ENCODE results near the gene DUSP16. TPM values are rescaled to one million over a fixed set of nuclear protein-coding genes. Genes with fewer than 3 reads are reported as not detected.
"Not testable (repeated sequence)": the region's sequence is repeated elsewhere in the genome, so short reads cannot be mapped to it uniquely, and the experiment has no call there.

DUSP16 gene
- total RNA-seq, 1 donor from 2014 or later: 19.0 TPM

DNA sequence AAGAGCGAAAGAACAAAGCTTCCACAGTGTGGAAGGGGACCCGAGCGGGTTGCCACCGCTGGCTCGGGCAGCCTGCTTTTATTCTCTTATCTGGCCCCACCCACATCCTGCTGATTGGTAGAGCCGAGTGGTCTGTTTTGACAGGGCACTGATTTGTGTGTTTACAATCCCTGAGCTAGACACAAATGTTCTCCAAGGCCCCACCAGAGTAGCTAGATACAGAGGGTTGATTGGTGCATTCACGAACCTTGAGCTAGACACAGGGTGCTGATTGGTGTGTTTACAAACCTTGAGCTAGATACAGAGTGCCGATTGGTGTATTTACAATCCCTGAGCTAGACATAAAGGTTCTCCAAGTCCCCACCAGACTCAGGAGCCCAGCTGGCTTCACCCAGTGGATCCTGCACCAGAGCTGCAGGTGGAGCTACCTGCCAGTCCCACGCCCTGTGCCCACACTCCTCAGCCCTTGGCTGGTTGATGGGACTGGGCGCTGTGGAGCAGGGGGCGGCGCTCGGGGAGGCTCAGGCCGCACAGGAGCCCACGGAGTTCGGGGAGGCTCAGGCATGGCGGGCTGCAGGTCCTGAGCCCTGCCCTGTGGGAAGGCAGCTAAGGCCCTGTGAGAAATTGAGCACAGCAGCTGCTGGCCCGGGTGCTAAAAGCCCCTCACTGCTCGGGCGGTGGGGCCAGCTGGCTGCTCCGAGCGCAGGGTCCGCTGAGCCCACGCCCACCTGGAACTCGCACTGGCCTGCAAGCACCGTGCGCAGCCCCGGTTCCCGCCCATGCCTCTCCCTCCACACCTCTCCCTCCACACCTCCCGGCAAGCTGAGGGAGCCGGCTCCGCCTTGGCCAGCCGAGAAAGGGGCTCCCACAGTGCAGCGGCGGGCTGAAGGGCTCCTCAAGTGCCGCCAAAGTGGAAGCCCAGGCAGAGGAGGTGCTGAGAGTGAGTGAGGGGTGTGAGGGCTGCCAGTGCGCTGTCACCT is 90.4 kb downstream of the DUSP16 start:
- DNase-seq (ENCODE audit: extremely low read depth, low read depth, low spot score): not testable (repeated sequence)

DNA sequence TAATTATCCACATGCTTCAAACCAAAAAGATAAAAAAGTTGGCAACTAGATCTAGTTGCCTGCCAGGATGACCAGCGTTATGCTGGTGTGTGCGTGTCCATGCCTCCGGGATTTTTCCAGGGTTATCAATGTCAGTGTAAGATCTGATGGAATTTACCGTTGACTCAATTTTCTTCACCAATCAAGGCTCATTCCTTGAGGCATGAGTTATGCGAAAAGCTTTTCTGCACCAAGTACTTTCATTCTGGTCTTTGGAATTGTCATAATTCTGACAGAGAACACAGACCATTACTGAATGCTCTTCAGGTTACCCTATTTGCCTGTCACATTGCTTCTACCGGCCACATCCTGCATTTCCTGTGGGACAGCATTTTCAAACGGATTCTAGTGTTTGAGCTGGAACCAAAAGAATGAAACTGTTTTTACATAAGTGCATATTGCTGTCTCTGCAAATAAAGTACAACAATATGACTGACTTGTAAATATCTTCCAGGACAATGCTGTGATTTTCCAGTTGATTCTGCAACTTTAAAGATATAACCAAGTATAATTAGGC is 91.8 kb downstream of the DUSP16 start:
- no peak for DNase-seq (ENCODE audit: extremely low read depth, low read depth, low spot score)

DNA sequence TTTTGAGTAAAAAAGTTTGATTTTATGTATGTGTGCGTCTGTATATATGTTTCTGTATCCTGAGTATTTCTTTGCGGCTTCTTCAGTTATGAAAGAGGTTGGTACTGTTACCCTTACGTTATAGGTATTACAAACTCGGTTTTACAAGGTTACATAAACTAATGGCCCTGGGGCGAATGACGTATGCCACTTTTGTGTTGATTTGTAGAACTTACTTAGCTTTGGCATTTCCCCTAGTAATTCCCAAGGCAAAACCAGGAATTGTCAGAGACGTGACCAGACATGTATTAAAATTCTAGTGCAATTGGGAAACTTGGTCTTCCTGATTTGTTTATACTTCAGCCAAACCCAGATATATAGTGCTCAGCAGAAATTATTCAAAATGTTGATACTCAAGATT is 93.3 kb downstream of the DUSP16 start:
- DNase-seq (ENCODE audit: extremely low read depth, low read depth, low spot score): no peak

DNA sequence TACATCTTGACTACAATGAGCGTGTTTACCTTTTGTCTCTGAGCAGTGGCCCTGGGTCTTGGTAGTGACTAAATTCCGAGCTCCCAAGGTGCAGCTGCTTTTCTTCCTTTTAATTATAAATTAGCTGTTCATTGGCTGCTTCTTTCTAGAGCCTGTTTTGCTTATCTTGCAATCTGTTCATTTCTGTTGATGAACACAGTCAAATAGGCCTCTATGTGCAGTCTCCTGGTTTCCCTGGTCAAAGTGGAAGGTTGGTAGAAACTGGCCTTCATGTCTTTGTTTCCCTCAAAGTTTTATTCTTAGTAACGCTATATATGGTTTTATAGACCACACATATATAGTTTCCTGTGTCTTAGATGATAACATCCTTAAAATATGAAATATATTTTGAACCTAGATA is 94.1 kb downstream of the DUSP16 start:
- DNase-seq (ENCODE audit: extremely low read depth, low read depth, low spot score): no peak

DNA sequence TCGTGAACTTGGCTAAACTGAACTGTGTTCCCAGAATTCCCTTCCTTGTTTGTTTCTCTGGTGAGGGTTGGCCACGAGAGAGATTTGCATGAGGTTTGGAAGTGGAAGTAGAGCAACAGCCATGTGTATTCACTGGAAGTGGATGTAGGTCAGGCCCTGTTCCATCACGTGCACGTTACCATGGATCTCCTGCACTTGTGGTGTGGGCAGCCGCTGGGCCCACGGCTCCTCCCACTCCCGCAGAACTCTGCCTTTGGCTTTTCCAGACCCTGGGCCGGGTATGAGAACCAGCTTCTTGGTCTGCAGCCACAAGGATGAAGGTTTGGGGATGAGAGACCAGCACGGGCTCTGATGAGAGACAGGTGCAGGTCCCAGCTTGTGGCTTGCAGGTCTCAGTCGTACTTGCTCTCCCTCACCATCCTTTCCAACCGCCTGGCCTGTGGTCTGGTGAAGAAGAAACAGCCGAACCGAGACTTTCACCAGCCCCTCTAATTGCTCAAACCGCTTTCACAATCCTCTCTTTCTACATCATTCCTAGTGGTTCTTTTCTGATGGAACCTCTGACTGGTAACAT is 94.9 kb downstream of the DUSP16 start:
- no peak for DNase-seq (ENCODE audit: extremely low read depth, low read depth, low spot score)

DNA sequence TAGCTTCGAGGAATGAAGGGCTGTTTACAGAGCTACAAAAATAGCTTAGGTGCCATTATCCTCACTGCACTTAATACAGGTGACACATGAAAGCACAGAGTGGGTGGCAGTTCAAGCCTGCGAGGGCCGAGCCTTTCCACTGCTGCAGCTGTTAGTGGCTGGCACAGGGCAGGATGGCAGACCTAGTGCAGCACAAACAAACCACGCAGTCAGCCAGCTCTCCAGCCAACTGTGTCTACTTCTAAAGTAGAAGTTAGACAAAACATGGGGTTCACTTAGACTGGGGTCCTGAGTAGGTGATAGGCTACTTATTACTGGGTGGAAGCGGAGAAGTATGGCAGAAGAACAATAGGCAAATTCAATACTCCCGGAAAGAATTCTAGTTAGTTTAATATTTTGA is 95.4 kb downstream of the DUSP16 start:
- no peak for DNase-seq (ENCODE audit: extremely low read depth, low read depth, low spot score)

DNA sequence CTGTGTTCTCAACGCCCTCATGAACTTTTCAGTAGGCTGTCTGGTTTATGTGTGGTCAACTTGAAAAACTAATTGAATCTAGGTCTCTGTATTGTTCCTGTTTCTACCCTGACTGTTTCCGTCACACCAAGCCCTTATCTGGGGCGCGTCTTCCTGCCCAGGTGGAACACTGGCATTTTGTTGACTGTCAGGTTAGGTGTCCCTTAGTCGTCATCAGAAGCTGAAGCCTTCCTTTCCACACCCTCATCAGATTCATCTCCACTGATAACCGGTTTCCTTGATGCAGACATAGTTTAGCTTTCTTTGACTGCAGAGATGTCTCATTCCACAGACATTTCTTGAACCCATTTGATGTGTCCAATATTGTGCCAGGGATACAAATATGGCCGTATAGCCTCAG is 96.5 kb downstream of the DUSP16 start:
- DNase-seq (ENCODE audit: extremely low read depth, low read depth, low spot score): no peak

DNA sequence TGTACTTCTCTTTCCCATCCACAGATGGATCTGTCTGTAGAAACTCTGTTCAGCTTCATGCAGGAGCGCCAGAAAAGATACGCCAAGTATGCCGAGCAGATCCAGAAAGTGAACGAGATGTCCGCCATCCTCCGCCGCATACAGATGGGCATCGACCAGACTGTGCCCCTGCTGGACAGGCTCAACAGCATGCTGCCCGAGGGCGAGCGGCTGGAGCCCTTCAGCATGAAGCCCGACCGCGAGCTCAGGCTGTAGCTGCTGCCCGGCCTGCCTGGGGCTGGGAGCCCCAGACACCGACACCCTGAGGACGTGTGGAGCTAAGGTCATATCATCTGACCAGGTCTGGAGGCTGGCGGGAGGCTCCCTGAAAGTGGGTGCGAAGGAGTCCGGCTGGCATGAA is 97.1 kb downstream of the DUSP16 start:
- DNase-seq (ENCODE audit: extremely low read depth, low read depth, low spot score): no peak

DNA sequence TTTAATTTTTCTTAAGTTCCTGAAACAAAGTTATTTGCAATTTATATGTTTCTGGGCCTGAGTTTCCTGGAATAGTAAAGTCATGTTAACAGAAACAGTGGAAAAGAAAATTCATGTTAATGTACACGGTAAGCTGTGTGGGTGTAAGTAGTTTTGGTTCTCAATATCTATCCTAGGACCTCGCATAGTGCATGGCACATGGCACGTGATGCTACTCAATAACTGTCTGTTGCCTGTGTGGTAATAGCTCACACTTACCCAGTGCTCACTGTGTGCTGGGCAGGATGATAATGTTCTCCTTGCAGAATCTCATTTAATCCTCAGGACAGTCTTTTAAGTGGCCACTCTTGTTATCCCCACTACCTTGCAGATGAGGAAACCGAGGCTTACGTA is 100.7 kb downstream of the DUSP16 start:
- no peak for DNase-seq (ENCODE audit: extremely low read depth, low read depth, low spot score)

DNA sequence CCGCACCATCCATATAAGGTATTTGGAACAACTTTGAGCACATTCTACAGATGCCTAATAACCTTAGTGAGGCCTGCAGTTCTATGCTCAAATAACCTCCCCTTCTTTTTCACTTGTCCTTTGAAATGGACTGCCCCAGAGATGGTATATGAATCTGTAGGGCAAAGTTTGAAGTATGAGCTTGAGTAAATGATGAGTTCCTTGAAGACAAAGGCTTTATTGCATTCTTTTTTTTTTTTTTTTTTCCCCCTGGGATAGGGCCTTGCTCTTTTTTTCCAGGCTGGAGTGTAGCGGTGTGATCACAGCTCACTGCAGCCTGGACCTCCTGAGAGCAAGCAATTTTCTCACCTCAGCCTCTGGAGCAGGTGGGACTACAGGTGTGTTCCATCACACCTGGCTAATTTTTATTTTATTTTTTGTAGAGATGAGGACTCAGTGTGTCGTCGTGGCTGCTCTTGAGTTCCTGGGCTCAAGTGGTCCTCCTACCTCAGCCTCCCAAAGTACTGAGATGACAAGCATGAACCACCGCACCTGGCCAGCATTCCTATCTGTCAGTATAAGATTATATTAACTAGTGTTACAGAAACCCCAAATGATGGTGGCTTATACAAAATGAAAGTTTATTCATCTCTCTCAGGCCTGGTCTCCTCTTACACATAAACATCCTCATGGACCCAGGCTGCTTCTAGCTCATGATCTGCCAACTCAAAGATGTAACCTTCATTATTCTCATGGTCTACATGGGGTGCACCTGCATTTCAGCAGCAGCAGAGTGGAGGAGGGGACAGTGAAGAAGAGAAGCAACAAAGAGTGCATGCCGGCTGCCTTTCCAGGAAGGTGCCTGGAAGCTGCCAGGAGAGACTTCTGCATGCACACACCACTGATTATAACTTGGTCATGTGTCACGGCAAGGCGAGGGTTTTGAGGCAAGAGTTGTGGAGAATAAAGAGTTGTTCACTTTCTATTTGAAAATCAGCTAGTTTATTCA is 101.4 kb downstream of the DUSP16 start:
- no peak for DNase-seq (ENCODE audit: extremely low read depth, low read depth, low spot score)

DNA sequence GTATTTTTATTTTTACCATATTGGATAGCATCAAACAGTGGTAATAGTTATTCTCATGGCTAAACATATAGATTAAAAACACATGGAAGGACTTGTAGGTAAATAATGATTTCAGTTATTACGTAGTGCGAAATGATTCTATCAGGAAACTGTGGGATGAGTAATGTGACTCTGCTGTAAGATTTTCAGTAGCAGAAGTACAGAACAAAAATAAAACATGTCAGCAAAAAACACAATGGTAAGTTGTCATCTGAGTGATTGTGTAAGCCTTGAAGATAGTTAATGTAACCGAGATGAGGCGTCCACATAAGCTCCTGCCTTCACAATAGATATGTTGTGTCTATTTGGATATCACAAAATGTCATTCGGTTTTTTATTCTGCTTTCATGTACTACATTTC is 106.0 kb downstream of the DUSP16 start:
- DNase-seq (ENCODE audit: extremely low read depth, low read depth, low spot score): no peak

DNA sequence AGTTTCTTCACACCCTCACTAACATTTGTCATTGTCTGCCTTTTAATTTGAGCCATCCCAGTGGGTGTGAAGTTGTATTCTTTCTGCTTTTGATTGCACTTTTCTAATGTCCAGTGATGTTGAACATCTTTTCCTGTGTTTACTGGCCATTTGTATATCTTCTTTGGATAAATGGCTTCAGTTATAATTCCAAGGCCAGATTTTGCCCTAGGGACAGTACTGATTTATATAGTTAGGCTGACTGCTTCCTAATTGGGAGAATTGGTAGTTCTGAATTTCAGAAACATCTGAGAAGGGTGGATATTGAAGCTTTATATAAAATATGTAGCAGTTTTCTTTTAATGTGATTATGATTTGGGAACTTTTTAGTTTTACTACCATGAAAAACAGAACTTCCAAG is 108.3 kb downstream of the DUSP16 start:
- DNase-seq (ENCODE audit: extremely low read depth, low read depth, low spot score): no peak

DNA sequence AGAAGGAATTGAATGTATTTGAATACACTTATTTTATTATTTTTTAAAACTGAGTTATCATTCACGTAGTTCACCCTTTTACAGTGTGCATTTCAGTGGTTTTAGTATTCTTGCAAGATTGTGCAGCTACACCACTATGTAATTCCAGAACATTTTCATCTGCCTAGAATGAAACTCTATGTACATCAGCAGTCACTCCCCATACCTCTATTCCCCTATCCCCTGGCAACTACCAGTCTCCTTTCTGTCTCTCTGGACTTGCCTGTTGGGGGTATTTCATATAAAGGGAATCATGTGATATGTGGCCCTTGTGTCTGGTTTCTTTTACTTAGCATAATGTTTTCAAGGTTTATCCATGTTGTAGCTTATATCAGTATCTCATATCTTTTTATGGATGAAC is 109.0 kb downstream of the DUSP16 start:
- no peak for DNase-seq (ENCODE audit: extremely low read depth, low read depth, low spot score)

DNA sequence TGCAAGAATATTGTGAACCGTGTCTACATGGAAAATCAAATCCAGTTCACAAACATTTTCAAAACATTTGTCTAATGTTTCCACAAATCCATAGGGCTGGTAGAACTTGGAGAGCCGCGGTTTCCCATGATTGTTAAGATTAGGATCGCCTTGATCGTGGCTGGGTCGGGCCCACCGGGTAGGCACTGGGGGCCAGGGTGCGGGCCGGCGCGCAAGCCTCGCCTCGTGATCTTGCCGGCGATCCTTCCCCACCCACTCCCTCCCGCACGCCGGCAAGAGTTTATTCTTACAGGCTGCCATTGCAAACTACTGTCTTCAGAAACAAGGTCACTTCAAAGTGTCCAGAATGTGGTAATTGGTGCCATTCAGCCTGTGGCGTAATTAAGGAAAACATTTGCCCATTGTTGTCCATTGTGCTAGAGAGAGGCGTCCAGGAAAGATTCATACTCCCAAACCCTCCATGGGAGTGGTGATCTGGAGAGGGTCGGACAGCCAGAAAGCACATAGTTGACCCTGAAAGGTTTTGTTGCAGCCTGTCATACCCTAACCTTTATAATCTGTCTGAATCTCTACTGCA is 110.2 kb downstream of the DUSP16 start:
- DNase-seq (ENCODE audit: extremely low read depth, low read depth, low spot score): no peak

DNA sequence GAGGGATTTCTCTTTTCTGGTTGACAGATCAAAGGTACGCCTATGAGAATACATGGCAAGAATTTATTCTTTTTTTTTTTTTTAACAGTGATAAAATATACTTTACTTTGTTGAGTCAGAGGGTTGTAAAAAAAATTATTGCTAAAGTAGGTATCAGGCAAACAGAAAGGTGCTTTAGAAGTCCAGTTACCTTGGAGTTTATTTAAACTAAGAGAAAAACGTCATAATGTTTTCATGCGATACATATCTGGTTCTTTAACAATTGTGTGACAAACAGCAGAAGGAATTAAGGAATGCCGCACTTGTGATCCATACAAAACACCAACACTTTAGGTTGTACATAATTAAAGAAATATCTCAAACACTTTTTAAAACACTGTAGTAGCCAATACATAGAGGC is 111.6 kb downstream of the DUSP16 start:
- DNase-seq (ENCODE audit: extremely low read depth, low read depth, low spot score): no peak

DNA sequence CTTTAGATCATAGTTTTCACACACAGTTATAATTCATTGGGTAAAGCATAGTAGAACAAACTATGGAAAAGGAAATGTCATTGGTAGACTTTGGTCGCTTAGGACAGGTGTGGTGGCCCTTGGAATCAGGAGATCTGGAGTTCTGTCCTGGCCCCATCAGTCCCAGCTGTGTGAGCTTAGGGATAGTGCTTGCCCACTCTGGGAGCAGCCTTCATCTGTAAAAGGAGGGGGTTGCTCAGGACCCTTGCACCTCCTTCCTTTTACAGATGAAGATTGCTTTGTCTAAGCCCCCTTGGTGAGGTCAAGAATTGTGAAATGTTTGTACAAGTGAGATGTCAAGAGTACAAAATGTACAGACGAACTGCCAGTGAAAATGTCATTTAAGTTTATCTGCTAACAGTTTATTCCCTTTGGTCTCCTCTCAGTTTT is 112.6 kb downstream of the DUSP16 start:
- no peak for DNase-seq (ENCODE audit: extremely low read depth, low read depth, low spot score)

DNA sequence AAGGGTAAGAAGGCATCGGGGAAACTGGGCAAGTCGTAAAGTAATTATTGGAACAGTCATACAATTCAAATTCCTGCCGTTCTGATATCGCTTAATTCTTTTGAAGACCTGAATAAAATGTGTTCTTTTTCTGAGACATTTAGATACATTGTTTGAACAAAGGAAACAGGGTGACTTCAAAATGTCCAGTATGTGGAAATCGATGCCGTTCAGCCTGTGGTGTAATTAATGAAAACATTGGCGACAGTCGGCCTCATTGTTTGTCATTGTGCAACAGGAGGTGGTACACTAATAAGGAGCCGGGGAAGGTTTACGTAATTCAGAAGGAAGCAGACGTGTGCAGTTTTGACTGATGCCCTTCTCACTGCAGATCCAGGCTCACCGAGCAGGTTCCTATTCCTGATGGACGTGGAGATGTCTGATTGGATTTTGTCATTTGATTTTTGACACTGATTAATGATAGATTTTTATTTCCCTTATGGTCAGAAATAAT is 113.1 kb downstream of the DUSP16 start:
- DNase-seq (ENCODE audit: extremely low read depth, low read depth, low spot score): no peak

DNA sequence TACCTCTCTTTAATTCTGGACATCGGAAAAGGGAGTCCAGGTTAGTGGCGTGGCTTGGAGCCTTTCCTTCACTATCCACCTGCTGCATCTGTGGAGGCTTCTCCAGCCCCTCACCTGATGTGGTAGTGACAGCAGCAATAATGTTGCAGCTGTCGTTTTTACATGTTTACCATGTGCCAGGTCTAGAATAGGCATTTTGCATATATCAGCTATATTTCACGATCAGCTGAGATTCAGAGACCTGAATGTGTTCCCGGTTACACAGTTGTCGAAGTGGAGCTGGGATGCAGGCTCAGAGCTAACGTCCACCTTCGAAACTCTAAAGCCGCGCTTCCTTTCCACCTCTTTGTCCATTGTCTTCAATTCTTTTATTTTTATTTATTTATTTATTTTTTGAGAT is 114.8 kb downstream of the DUSP16 start:
- DNase-seq (ENCODE audit: extremely low read depth, low read depth, low spot score): no peak

DNA sequence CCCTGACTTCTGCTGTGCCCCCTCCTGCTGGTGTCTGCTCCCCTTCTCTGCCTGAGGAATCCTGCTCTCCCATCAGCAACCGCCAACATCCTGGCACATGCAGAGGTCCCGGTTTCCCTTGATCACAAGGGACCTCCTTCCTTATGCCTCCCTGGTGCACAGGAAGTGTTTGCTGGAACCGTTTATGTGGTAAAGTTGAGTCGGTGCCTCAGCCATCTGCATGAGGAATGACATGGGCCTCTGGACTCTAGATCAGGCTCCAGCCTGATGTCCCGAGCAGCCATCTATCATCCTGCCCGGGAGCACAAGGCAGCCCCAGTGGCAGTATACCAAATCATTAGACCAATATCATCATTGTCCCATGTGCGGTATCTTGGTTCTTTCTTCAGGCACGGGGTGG is 115.4 kb downstream of the DUSP16 start:
- DNase-seq (ENCODE audit: extremely low read depth, low read depth, low spot score): no peak

DNA sequence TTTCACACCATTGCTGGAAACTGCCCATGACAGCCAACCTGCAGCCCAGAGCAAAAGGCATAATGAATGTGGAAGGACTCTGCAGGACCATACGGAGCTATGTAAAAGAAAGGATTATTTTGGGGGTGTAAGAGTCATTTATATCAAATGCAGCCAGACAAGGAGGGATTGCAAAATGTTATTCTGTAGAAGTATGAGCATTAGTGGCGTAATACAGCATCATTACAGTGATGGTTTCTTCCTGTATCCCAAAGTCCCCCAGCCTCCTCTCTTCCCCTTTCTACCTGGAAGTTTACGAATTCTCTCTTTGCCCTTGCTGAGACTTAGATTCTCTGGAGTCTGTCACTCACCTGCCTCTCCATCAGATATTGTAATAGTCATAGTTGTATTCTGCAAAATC is 115.9 kb downstream of the DUSP16 start:
- DNase-seq (ENCODE audit: extremely low read depth, low read depth, low spot score): no peak

DNA sequence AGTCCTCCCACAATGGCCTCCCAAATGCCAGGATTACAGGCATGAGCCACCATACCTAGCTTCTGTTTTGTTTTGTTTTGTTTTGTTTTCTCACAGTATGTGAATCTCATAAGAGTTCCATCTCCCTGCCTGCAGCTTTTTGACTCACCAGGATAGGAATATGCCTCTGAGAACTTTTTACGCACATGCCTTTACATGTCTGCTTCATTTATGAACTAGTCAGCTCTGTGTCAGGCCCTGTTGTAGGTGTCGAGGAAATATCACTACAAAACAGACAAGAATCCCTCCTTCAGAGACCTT is 116.8 kb downstream of the DUSP16 start:
- DNase-seq (ENCODE audit: extremely low read depth, low read depth, low spot score): no peak

Data from glomerular endothelial cell (primary cell).